Mucosa of gallbladder (tissue), 1 donor: ENCODE data around the gene SPOCK1. TPM values are rescaled to one million over a fixed set of nuclear protein-coding genes. Genes with fewer than 3 reads are reported as not detected.

ENCODE experiments used
- DNase-seq: peaks from one replicate; pipeline ENCODE4 v3.0.0-alpha.2; 2020; ENCODE audit warnings: low spot score
- total RNA-seq: library from RNA; stranded (reverse); gene quantifications from one replicate; pipeline ENCODE4 v1.2.1, GENCODE V29; 2021
- donor health status: DM: no; HTN: no; CAD: no.

SPOCK1 gene
- total RNA-seq, 1 donor from 2014 or later = 13.6 TPM

DNA sequence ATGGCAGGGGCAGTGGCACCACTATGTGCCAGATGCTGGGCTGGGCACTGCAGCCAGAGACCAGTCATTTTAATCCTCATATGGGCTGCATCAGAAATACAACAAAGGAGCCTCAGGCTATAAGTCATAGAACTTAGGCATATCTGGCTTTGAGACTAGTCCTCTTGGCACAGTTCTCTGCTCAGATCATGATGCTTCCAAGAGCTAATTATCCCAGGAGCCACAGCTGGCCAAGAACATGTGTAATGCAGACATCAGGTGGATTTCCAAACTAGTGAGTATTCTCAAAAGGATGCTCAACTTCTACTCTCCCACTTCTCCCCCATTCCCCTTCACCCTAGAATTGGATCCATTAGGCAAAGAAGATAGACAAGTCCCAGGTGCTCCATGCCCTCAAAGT is 571.6 kb downstream of the SPOCK1 start:
- no peak for DNase-seq

DNA sequence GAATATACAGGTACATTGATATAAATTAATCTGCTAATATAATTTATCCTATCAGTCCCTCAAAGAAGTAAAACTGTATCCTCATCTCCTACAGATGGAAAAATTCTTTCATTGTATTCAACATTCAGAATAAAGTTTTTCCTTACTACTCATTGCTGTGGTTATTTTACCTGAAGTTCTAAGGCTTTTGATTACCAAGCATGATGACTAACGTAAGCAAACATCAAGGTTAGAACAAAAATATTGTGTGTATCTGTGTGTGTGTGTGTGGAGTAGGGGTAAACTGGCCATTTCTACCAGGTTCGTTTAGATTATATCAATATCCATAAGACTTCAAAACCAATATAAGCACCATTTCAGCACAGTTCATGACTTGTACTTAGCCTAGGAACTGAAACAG is 573.1 kb downstream of the SPOCK1 start:
- DNase-seq = no peak

Other genes with a start within 250 kb of the SPOCK1 start
- 20.3 TPM for gene KLHL3, start 236.8 kb upstream of the SPOCK1 start, total RNA-seq